Measurements from ENCODE around the gene NCAM1.
"Not testable (repeated sequence)": the region's sequence is repeated elsewhere in the genome, so short reads cannot be mapped to it uniquely, and the experiment has no call there.

The NCAM1 gene

DNA sequence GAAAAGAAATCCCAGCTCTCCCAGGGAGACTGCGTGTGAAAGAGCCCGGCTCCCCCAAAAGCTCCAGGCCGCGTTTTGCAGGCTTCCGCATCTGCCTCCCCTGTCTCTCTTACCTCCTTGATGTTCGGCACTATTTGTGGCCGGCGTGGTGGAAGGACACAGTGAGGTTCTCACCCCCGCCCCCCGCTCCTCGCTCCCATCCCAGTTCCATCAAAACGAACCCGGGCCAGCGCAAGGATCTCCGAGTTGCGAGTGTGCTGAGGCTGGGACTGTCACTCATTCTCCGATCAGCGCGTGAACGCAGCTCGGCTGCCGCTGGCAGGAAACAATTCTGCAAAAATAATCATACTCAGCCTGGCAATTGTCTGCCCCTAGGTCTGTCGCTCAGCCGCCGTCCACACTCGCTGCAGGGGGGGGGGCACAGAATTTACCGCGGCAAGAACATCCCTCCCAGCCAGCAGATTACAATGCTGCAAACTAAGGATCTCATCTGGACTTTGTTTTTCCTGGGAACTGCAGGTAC, at the start of gene NCAM1:
TSS of gene NCAM1 (plus strand) at position 275 of the 523 bp plus-strand sequence.
- no peak for DNase-seq

DNA sequence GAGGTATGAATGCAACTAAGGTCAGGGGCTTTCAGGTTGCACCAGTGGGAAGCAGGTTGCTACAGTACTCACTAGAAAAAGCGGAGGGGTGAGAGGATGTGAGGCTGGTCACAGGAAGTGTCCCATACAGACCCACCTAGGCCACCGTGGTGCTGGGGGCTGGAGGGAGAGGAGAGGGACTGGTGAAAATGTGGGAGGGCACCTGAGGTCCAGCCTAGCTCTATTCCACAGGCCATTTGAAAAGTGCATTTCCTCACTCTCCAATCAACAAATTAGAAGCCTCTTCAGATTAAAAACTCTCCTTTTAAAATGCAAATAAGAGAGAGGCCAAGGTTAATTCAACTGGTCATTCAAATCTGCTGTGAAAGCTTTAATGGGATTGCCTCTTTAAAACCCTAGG, 38.6 kb upstream of the NCAM1 start:
- no peak for DNase-seq

DNA sequence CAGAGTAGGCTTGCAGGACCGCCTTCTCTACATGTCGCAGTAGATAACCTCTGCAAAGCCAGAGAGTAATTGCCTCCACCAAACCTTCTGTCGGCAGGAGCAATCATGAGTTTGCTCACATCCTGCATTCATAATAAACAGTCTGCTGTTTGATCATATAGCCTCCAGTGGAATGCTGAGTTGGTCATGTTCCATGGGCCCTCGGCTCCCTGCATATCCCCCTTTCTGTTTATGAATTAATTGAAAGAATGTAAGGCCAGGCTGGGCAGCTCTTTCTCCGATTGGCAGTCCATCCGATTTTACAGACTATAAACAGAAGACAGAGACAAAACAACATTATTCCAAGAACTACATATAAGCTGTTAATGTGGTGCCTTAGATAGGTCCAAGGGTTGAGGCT, 36.4 kb upstream of the NCAM1 start:
- not testable (repeated sequence) for DNase-seq

DNA sequence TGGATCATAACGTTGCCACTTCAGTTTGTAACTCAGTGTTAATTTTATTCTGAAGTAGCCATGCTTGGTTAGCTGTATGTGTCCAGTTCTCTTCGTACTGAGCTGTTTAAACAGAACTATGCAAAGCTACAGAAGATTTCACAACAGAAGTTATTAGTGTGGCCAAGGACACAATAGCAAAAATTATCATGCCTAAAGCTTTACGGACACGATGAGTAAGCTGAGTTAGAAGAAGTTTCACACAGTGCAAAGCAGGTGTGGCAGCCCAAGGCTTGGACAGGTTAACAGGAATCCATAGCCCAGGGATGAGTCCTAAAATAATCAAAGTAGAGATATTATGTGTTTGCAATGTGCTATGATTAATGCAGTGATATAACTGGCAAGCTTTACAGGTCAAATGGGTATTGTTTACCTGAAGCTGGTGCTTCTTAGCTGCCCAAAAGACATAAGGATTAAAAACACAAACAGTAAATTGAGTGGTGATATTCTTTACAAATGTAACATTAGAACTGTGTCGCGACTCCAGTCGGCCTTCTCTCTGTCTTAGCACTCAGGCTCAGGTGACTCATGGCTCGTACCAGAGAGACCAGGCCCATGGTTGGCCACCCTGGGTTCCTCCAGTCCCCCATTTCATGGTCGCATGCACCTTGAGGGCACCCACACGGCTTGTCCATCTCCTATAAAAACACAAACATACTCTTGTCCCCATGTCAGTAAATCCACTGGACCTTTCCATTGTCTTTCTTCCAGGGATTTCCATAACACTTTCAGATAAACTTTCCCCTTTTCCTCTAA, 35.5 kb upstream of the NCAM1 start:
- DNase-seq, result no peak

DNA sequence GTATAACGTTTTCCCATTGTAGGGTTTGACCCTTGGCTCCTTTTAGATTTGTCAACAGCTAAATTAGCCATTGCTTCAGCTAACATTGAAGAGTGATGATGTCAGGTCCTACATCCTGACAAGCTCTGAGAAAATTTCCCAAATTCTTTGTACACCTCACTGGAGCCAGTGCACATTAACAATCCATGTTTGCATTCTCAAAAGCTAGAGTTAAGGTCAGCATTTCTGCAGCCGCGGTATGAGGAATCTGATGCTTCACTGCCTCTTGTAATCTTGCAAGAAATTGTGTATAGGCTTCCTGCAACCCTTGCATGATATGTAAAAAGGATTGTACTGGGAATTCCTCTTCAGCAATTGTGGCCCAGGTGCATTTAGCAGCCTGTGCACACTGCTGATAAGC, 33.1 kb upstream of the NCAM1 start:
- DNase-seq, result no peak

DNA sequence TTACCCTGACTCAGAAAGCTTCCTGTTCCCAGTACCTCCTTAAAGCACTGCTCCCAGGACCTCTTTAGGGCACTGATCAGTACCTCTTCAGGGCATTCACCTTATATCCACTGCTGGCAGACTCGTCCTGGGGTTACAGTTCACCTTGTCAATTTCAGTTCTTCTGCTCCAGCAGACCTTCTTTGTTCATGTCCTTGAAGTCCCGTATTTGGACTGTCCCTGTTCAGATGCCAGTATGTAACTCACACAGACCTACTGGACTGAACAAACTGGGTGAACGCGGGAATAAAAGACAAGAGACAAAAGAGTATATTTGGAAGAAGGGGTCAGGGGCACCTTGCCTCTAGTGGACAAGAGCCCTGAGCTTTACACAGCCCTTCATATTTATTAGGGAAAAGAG, 31.8 kb upstream of the NCAM1 start:
- DNase-seq, result no peak

DNA sequence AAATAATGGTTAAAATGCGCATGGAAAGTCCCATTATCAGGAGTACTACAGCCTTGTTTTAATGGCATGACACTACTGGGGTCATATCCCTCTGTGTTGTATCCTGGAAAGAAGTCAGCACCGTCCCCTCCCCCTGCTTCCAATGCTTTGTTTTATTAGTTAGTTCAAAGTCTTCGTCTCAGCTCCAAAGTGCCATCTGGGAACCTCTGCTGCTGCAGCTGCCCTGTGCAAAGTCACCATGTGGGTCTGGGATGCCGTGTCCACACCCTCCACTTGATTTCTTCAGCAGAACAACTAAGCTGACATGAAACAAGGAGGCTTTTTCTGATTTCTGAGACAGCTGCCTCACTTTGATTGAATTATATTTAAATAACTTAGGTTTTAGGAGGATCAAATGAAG, 29.5 kb upstream of the NCAM1 start:
- DNase-seq, result no peak

DNA sequence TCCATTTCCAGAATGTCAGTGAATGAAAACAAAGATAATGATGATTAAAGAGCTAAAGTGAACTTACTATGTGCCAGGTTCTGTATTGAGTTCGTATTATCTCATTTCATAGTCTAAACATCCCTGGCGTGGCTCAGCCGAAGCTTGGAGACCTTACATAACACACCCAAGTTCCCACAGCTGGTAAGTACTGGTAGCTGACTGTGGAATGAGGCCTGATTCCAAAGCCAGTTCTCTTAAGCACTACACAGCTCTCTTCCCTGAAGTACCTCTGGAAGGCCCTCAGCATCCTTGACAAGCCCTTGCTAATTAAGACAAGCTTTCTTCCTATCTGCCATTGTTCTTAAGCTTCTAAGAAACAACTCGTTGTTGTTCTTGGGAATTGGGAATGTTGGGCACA, 28.6 kb upstream of the NCAM1 start:
- DNase-seq, result no peak

DNA sequence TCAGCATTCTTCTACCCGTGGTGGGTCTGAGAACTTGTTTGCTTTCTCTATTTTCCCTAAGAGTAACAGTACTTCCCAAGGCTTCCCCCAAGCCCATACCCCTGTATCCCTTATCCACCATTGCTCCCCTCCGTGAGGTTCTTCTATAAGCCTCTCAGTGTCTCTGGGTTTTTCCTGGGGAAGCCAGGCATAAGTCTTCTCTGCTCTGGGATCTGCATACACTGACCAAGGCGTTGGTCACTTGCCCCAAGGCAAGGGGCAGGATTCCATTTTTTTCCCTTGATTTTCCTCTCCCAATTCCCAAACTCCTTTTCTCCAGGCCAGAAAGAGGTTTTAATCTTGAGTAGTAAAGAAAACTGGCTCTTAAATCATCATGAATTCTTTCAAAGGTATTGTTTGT, 27.2 kb upstream of the NCAM1 start:
- DNase-seq, result no peak

DNA sequence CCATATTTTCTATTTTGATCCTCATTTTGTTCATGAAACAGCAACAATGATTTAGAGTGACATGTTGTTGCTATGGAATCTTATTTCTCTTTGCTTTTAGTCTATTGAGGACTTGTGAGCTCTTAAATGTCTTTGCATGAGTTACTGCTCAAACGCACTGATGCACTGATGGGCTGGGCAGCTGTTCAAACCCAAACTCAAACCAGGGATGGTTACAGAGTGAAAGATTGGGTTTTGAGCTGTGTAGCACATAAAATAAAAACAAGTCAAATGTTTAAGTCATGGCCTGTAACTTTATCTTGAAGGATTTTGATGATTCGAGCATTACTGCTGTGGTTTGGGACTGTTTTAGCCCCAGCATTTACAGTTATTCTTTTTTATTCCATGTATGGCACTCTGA, 20.1 kb upstream of the NCAM1 start:
- DNase-seq, result no peak

DNA sequence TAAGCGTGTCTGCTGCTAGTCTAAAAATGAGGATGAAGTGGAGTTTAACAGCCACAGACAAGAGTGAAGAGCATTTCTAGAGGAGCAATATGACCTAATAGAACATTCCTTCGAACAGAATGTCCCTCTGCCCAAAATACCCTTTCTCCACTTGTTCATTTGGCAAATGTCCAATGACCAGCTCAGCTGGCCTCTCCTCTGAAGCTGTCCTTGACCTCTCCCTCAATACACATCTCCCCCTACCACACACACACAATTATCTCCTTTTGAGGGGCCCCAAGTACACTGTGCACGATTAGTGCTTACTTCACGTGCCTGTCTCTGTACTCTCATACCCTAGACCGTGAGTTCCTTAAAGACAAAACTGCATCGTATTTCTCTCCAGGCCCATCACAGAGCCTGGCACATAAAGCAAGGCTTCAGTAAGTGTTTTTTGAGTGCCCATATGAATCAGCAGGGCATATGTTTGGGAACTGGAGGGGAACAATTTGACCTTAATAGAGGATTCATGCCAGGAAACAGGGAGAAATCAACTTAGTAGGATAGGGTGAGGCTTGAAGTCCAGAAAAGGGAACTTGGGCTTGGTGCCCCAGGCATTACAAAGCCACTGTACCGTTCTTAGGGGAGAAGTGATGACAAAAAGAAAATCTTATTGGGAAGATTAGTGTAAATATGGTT, 18.1 kb upstream of the NCAM1 start:
- DNase-seq, result no peak

DNA sequence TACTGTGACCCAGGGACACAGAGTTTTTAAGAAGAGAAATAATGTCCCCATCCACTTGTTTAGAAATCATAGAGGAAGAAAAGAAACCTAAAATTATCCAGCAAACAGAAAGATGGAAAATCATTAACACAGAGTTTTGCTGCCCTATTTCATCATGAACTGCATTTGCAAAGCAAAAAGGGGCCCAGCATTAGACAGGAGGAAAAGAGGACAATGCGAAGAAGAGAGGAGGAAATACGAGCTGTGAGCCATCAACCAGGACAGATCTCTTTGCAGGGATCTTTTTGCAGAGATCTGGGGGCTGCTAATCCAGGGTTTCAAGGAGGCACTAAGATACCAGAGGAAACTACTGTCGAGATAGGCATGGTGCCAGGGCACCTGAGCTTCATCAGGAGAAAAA, 14.4 kb upstream of the NCAM1 start:
- DNase-seq, result no peak

DNA sequence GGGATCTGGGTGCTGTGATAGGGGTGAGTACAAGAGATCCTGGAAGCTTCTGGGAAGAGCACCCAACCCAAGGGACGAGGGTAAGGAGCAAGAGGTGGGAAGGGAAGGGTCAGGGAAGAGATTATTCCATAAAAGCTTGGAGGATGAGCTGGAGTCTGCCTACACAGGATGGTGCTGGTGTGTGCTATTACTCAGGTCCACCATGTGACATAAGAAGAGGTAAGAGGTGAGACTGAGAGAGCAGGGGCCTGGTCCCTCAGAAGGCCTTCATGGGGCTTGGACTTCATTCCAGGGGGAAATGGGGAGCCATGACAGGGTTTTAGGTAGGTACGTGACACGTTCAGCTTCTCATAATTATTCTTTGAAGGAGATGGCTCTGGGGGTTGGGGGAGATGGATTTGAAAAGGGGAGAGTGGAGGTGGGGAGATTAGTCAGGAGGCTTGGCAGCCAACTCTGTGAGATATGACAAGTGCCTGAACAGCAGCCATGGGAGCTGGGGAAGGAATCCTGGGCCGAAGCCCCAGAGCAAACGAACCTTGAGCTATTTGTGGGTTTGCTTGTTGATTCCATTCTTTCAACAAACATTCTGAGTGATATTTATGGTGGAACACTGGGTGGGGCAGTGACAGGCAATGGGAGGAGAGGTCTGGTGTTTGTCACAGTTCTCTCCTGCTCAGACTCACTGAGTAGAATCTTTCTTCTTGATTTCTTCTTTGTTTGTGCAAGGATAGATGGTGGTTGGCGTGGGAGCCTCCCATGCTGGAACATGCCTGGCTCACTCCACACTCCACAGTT, 11.2 kb upstream of the NCAM1 start:
- DNase-seq, result no peak

DNA sequence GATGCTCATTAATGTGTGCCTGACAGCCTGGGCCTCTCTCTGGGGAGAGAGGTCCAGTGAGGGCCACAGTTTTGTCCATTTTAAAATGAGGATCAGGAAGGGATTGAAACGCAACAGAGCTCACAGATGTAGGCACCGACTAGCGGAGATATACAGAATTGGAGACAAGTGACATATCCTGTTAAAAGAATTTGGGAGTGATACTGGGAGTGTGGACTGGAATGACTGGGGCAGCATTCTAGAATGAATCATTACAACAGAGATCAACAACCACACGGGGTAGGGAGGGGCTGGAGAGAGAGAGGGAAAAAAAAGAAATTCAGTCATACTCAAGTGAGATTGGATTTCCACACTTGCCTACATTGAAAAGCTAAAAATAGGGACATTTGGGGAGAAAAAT, 2.5 kb upstream of the NCAM1 start:
- DNase-seq, result no peak

DNA sequence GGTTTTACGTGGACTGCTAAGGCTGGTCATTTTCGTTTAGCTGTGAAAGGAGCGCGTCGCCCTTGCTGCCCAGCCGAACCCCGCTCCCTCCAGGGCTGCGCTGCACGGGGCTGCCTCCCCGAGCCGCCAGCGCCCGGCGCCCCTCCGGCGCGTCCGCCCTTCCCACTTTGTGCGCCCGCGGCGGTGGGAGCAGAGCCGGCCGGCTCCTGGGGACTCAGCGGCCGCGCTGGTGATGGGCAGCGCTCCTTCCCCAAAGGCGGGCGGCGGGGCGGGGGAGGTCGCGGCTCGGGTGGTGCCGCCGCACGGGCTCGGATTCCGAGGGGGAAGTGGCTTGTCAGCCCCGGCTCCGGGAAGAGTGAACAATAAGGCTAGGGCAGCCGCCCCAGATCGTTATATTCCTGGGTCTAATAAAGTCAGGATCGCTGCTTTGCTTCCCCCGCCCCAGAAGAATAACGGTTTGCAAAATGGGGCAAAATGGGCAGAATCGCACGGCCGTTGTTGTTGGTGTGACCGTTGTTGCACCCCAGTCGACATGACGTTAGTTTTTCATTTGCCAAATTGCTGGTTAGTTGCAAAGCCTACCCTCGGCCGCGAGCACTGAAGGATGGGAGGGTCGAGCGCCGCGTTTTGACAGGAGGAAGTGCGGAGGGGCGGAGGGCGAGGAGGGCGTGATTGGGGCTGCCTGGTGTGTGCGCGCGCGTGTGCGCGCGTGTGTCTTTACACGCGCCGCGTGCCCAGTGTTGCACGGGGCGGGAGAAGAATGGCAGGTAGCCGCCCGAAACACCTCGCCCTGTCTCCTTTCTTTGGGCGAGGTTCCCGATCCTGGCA, 745 bp downstream of the NCAM1 start:
- no peak for DNase-seq

DNA sequence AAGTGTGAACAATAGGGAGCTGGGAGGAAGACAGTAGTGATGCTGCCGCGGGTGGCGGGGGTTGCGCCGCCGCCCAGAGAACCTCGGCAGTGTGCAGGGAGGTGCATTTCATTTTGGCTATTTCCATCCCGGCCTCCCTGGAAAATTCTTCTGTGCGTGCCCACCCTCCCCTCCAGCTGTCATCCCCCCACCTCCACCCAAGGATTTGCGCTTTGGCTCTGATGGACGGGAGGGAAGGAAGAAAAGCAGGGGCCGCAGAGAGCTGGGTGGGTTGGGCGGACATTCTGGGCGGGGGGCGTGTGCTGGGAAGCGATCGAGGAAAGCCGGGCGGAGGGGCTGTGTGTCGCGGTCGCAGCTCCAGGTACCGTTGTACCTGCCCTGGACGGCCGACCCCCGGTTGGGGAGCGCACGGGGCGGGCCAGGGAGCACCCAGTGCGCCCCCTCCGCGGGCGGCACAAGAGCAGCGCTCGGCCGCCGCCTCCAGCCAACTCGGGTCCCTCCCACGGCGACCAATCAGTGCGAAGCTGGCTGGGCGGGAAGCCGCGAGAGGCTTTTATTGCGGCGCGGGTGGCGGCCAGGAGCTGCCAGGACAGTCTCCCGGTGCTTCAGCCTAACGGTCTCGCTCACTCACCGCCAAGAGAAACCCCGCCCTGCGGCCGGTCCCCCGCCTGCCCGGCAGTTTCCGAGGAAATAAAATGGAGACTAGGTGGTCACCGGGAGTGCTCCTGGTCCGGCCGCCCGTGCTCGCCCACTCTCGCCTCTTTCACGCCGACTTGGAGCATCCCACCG, 1.6 kb downstream of the NCAM1 start:
- DNase-seq, result no peak

DNA sequence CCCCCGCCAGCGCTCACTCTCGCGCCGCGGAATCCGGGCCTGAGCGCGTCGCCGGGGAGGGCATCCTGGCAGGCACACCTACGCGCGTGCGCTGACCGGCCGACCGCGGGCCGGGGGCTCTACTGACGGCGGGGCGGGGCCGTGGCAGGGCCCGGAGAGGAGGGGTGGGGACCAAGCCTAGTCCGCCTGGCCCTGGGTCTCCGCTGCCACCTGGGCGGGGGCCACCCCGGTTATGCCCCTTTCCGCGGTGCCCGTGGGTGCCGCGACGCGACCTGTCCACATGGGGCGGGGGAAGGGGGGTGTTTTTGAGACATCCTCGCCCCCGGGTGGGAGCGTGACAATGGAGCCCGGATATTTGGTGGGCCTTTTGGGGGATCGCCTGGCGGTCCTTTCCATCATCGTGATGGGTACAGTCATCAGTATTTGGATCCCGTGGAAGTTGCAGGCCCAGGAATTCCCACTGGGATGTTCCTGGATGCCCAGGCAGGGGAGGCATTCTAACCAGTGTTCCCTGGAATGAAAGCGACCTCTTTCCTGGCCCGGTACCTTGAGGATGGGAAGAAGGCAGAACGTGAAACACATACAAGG, 2.2 kb downstream of the NCAM1 start:
- no peak for DNase-seq

DNA sequence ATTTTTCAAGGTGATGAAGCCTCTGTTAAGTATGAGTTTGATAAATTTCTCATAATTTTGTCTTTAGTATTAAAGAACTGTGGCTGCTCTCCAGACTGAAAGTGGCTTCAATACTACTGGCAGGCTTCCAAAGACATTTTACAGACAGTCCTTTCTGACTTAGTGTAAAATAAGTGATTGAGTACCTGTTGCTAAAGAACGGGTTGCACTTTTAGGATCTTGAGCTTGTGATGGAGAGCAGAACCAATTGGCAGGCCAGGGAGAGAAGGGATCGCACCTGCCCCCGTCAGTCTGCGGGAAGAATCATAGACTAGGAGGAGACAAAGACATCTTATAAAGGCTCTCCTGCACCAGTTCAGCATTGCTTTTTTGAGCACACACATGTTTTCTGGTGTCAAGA, 4.4 kb downstream of the NCAM1 start:
- no peak for DNase-seq

DNA sequence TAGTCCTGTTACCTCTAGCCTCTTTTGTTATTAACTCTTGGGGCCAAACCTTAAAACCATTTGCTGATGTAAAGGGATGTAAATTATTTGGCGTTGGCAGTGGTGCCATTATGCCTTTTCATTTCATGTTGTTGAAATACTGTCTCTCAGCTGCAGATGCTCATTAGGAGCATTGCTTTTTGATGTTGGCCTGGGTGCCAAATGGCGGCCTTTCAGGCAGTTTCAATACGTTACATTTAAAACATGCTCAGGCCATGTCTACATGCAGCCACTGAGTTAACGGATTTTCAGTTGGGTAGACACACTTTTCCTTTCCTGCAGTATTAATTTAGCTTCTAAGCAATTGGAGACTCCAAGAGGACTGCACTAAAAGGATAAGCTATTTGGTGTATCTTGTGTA, 5.3 kb downstream of the NCAM1 start:
- DNase-seq, result no peak

DNA sequence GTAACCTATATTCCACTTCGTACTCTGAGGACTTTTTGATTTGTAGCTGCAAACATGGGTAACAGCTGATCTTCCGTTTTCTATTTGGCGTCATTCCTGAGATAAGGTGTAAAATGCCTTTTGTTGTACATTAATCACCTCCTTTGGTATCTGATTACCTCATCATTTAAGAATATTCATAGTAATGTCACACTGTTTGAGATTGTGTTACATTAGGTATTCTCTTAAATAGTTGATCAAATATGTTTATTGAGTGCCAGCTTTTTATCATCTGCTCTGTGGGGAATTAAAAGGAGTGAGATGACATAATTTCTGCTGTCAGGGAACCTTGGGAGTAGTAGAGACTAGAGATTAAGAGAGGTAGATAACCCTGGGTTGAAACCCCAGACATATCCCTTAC, 5.9 kb downstream of the NCAM1 start:
- no peak for DNase-seq

DNA sequence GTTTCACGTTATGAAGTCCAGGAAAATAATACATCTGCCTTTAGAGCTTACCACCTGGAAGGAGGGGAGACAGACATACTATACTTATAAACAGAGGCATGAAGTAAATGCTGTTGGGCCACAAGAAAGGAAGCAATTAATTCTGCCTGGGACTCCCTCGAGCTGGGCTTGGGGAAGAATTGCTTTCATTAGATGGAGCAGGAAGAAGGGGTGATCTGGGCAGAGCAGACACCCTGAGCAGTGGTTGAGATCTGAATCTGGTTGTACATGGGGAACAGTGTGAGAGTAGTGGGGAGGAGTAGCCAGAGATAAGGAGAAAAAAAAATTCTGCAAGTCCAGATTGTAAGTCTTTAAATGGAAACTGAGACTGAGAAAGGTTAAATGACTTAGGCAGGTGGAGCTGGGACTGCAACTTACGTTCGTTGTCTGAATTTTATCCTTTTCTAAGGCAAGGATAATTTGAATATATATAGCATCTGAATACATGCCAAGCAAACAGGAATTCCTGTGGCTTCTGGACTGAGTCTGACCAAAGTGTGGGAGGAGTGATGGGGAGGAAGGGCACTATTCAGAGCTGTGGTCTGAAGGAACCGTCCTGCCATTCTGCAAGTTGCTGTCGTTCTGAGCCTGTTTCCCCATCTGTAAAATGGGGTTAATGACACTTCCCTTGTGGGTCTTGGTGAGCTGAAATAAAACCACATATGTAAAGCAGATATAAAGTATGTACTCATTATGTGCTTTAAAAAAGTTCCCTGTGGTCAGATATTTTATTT, 7.9 kb downstream of the NCAM1 start:
- no peak for DNase-seq

All from CD4-positive, alpha-beta T cell treated with Interleukin-17A for 4 hours (primary cell).